ENCODE data around the gene CFTR.
"Not testable (repeated sequence)": the region's sequence is repeated elsewhere in the genome, so short reads cannot be mapped to it uniquely, and the experiment has no call there.

Gene CFTR

GRCh38 chr7:117479225-117480054 is at the start of gene CFTR:
CFTR (plus strand) TSS chr7:117480025; CDS start chr7:117480095, 70 bp downstream.
- DNase-seq: no peak

DNA sequence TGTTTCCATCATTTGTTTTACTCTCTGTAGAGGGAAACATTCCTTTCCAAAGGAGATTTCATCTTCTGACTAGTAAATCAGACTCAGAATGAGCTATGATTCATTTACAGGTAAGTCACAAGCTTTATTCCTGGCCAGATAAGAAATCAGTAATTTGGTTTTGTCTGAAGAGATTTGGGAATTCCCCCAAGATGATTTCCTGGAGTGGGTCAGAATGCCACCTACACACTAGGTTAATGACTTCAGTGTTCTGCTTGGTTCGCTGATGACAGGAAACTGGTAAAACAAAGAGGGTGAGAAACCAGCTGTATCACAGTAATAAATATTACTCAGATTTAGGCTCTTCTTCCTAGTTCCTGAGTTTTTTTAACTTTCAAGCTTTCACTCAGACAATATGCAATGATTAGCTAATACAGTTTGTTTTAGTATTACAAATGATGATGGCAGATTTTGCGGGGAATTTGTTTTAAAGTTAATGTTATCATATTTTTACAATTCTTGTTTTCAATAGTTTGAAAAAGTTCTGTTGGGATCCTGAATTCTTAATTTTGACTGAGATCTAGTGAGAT is 44.3 kb upstream of the CFTR start:
- peak; percentile 88 for DNase-seq

DNA sequence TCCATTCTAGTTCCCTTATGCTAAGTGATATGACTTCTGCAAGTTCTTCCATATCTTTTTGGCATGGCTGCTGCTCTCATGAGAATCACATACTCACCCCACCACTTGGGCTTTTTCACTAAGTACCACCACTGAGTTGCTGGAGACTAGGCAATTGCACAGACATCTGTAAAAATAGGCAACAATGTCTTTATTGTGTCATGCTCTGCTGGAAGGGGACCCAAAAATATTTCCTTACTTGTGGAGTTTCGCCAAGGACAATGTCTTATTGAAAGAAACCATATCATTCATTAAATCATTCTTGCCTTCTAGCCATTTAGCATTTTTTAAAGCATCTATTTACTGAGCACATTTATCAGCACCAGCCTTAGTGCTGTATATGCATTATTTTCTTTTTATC is 35.2 kb upstream of the CFTR start:
- no peak for DNase-seq

GRCh38 chr7:117445206-117445605 is 34.6 kb upstream of the CFTR start:
- peak; percentile 26 for DNase-seq

GRCh38 chr7:117446220-117446815 is 33.5 kb upstream of the CFTR start:
- DNase-seq: no peak

GRCh38 chr7:117448655-117449054 is 31.2 kb upstream of the CFTR start:
- DNase-seq: no peak

DNA sequence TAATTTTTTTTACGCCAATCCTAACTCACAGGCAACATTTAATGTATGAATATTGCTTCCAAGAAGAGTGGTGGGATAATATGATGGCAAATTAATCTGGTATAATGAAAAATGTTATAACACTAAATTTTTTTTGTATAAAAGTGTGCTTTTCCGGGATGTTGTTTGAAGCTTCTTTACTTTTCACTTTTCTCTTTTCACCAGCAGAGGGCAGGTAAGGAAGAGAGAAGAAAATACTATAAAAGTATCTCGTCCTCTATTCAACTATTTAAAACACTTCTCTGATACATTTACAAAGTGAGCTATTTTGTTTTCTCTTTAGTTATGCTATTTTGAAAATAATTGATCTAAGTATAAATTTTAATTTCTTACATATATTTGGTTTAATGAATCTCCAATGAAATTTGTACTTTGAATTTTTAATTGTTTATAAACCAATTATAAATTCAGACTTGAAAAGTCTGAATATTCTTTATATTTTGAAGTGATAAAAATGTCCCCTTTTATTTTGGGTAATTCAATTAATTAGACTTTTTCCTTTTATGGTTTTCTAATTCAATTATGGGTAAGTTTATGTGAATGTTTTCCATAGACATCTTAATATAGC is 20.7 kb upstream of the CFTR start:
- DNase-seq: peak; percentile 58

GRCh38 chr7:117459735-117460134 is 20.1 kb upstream of the CFTR start:
- DNase-seq: no peak

DNA sequence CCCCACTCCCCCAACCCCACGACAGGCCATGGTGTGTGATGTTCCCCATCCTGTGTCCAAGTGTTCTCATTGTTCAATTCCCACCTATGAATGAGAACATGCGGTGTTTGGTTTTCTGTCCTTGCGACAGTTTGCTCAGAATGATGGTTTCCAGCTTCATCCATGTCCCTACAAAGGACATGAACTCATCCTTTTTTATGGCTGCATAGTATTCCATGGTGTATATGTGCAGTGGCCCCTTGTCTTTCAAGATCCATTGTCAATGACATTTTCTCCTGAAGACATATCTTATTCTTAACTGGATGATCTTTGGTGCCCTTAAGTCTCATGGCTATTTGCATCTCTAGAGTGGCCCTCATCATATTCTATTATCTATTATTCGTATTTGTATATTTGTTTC is 19.0 kb upstream of the CFTR start:
- not testable (repeated sequence) for DNase-seq

DNA sequence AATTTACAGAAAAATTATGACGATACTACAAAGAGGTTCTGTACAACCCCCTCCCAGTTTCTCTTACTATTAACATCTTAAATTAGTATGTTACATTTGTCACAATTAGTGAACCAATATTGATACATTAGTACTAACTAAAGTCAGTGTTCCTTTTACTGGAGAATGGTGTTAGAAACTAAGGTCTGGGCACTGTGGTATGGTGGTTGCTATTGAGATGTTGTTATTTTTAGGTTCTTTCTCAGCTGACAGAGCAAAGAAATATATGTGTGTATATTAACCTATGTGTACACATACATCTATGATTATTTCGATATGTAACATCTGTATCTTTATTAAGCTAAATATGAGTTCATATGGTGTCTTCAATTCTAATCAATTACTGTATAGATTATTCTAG is 11.7 kb upstream of the CFTR start:
- no peak for DNase-seq

- no peak for DNase-seq
These were observed 9.0 kb upstream of the CFTR start for GRCh38 chr7:117470777-117471176.

DNA sequence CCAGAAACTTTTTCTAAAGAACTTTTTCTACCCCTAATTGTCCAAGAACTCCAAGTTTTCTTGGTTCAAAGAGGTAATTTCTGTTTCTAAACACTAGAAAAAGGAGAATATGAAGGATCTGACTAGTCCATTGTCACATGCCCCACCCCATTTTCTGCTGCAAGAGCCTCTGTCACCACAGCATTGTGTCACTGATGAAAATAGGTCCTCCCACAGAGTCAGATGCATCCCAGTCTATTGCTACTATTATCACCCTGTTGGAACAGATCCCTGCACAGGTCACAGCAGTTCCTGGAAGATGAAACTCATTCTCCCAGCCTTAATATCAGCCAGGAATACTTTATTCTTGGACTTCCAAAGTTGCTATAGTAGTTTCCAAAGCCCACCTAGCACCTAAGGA is 7.5 kb upstream of the CFTR start:
- no peak for DNase-seq

DNA sequence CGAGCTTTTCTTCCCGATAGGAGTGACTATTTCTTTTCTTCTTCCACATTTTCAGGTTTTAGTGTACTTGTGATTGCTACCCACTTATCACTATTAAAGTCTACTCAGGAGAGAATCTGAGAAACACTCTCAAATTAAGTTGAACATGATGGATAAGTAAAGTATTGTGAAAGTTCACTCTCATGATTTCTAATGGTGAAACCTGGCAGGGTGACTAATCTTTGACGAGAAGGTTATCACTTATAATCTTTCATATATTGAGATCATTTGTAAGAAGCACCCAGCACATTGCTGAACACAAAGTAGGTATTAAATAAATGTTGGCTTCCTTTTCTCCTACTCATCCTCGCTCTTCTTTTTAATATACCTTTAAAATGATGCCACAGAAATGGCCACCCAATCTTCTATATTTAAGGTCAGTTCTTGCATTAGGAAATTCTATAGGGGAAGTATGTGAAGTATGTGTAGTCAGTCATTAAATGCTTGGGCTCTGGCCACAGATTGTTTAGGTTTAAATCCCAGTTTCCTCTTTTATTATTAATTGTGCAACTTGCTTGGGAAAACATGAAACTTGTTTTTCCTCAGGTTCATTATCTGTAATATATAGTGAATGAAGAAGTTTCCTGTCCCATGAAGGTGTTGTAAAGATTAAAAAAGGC is 3.1 kb upstream of the CFTR start:
- DNase-seq: no peak

GRCh38 chr7:117478836-117479224 is 995 bp upstream of the CFTR start:
- DNase-seq: no peak

GRCh38 chr7:117480055-117480362 is 184 bp downstream of the CFTR start:
- DNase-seq: no peak

GRCh38 chr7:117480978-117481377 is 1.2 kb downstream of the CFTR start:
- peak; percentile 25 for DNase-seq

GRCh38 chr7:117485118-117485620 is 5.3 kb downstream of the CFTR start:
- no peak for DNase-seq

GRCh38 chr7:117489016-117489415 is 9.2 kb downstream of the CFTR start:
- DNase-seq: no peak

DNA sequence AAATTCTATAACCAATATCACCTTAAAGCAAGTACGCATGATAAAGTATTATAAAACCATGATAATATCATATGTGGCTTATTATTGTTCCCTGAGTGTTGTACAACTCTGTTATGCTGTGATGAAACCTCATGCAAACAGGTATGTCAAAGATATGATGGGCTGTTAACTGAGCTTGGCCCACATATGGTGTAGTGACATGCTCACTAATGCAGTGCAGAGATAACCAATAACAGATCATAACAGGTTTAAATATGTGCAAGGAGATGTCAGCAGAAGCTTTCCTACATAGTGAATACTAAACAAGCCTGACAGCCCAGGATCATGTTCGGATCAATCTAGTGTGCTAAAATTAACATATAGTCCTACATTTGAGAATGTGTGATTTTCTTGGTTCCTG is 9.6 kb downstream of the CFTR start:
- DNase-seq: no peak

DNA sequence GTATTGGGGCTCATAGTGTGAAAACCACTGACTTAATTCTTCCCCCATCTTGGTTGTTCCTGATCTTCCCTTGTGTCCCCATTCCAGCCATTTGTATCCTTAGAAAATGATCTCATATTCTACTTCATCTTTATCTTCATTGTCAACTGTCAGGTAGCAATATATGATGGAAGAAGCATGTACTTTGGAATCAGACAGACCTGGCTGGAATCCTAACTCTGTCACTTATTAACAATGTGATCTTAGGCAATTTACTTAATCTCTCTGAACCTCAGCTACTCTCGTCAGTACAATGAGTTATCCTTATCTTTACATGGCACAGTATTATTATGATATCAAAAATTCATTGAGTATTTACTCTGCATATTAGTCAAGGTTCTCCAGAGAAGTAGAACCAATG is 10.1 kb downstream of the CFTR start:
- no peak for DNase-seq

DNA sequence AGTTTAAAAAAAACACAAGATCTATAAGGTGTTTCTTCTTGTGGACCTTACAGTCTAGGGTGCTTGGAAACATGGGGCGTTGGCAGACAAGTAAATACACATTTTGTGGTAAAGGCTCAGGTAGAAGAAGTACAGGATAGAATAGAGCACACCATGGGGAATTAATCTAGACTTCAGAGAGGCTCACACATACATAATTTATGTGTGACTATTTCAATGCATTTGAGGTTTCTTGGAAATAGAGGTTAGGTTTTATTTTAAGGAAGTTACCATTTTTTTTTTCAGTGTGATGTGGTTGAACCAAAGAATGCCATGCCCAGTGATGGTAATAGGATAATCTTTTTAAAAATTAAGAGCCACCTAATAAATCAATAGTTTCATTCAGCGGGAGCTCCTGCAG is 12.8 kb downstream of the CFTR start:
- no peak for DNase-seq

GRCh38 chr7:117493460-117493859 is 13.6 kb downstream of the CFTR start:
- no peak for DNase-seq

GRCh38 chr7:117495308-117495707 is 15.5 kb downstream of the CFTR start:
- DNase-seq: no peak

Measured in kidney glomerular epithelial cell (primary cell).